Measurements from ENCODE around the gene UBASH3B.
A peak's percentile ranks its signal among the peaks of the same experiment; 100 is the strongest.
"Not testable (repeated sequence)": the region's sequence is repeated elsewhere in the genome, so short reads cannot be mapped to it uniquely, and the experiment has no call there.

UBASH3B gene

GRCh38 chr11:122812638-122813037 lies 157.1 kb downstream of the UBASH3B start:
- no peak for DNase-seq (ENCODE audit: low read depth in 2 of 2)

- no peak for DNase-seq (ENCODE audit: low read depth in 2 of 2)
Observed at GRCh38 chr11:122813176-122813893, 157.8 kb downstream of the UBASH3B start.

GRCh38 chr11:122813894-122814270 lies 158.4 kb downstream of the UBASH3B start:
- no peak for DNase-seq (ENCODE audit: low read depth in 2 of 2)

- DNase-seq (ENCODE audit: low read depth in 2 of 2): no peak
Observed at GRCh38 chr11:122814401-122814800, 158.9 kb downstream of the UBASH3B start.

- no peak for DNase-seq (ENCODE audit: low read depth in 2 of 2)
Observed at GRCh38 chr11:122815900-122816299, 160.4 kb downstream of the UBASH3B start.

- DNase-seq (ENCODE audit: low read depth in 2 of 2): no peak
Observed at GRCh38 chr11:122816761-122817520, 161.4 kb downstream of the UBASH3B start.

- DNase-seq (ENCODE audit: low read depth in 2 of 2): no peak
Observed at GRCh38 chr11:122820158-122820557, 164.6 kb downstream of the UBASH3B start.

GRCh38 chr11:122821169-122821568 lies 165.6 kb downstream of the UBASH3B start:
- DNase-seq (ENCODE audit: low read depth in 2 of 2): no peak

GRCh38 chr11:122822241-122822640 lies 166.7 kb downstream of the UBASH3B start:
- DNase-seq (ENCODE audit: low read depth in 2 of 2): no peak

GRCh38 chr11:122823564-122823963 lies 168.0 kb downstream of the UBASH3B start:
- no peak for DNase-seq (ENCODE audit: low read depth in 2 of 2)

GRCh38 chr11:122829371-122829770 lies 173.8 kb downstream of the UBASH3B start:
- not testable (repeated sequence) for DNase-seq (ENCODE audit: low read depth in 2 of 2)

GRCh38 chr11:122832297-122832696 lies 176.8 kb downstream of the UBASH3B start:
- not testable (repeated sequence) for DNase-seq (ENCODE audit: low read depth in 2 of 2)

GRCh38 chr11:122832721-122833470 lies 177.4 kb downstream of the UBASH3B start:
- DNase-seq (ENCODE audit: low read depth in 2 of 2): no peak

- DNase-seq (ENCODE audit: low read depth in 2 of 2): no peak
Observed at GRCh38 chr11:122833846-122834464, 178.4 kb downstream of the UBASH3B start.

- no peak for DNase-seq (ENCODE audit: low read depth in 2 of 2)
Observed at GRCh38 chr11:122836916-122837315, 181.4 kb downstream of the UBASH3B start.

GRCh38 chr11:122837528-122838346 lies 182.2 kb downstream of the UBASH3B start:
- no peak for DNase-seq (ENCODE audit: low read depth in 2 of 2)

GRCh38 chr11:122843281-122844141 lies 188.0 kb downstream of the UBASH3B start:
- peak in 1 of 2 donors; percentile 26 for DNase-seq (ENCODE audit: low read depth in 2 of 2)

- no peak for DNase-seq (ENCODE audit: low read depth in 2 of 2)
Observed at GRCh38 chr11:122847466-122847865, 191.9 kb downstream of the UBASH3B start.

GRCh38 chr11:122848186-122848585 lies 192.7 kb downstream of the UBASH3B start:
- DNase-seq (ENCODE audit: low read depth in 2 of 2): no peak

- peak in 1 of 2 donors; percentile 16 for DNase-seq (ENCODE audit: low read depth in 2 of 2)
Observed at GRCh38 chr11:122850076-122850631, 194.6 kb downstream of the UBASH3B start.

All from stimulated activated CD4-positive, alpha-beta T cell treated with anti-CD3 and anti-CD28 coated beads, Interleukin-4, amount 100 ng/mL, for 48 hours (primary cell).